Suppressor macrophage treated with lipopolysaccharide for 1 hour (primary cell): ENCODE results near the gene SDK1.
"Not testable (repeated sequence)": the region's sequence is repeated elsewhere in the genome, so short reads cannot be mapped to it uniquely, and the experiment has no call there.

ENCODE experiments used
- DNase-seq, 3 donors: peaks; one replicate each; pipeline ENCODE4 v3.0.0-alpha.2; 2020 to 2022

Gene SDK1

DNA sequence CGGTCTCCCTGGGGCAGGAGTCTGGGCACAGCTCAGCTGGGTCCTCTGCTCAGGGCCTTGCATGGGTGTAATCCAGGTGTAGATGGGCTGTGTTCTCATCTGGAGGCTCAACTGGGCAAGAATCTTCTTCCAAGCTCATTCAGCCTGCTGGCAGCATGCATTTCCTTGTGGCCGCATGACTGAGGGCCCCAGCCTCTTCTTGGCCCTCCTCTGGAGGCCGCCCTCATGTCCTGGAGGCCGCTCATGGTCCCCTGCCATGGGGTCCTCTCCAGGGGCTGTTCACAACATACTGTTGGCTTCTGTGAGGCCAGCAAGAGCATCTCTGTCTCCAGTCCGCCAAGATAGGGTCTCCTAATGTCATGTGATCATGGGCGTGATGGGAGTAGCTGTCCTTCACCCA is 943.6 kb downstream of the SDK1 start:
- no peak for DNase-seq

DNA sequence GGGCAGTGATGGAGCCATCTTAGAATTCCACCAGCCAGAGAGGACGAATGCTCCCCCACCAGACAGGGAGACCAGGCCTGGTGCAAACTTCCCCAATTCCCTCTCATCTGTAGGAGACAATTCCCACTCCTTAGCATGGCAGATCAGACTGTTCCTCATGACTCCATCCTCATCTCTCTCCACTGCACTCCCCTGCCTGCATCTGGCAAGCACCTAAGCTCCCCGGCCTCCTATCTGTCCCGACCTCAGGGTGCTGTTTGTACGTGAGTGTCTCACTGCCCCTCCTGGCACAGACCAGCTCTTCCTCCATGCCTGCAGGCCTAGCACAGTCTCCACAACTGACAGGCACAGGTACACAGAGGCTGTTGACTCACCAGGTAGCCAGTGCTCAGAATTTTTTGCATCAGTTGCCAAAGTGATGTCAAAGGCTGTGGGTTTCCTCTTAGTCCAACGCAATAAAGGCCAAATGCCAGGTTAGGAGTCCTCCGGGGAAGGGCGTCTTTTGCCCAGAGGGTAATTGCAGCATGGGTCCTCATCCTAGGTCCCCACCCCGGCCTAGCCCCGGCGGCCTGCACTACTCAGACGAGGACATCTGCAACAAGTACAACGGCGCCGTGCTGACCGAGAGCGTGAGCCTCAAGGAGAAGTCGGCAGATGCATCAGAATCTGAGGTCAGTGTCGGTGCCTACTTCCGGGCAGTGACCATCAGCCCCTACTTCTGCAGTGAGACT is 944.2 kb downstream of the SDK1 start:
- DNase-seq: no peak

DNA sequence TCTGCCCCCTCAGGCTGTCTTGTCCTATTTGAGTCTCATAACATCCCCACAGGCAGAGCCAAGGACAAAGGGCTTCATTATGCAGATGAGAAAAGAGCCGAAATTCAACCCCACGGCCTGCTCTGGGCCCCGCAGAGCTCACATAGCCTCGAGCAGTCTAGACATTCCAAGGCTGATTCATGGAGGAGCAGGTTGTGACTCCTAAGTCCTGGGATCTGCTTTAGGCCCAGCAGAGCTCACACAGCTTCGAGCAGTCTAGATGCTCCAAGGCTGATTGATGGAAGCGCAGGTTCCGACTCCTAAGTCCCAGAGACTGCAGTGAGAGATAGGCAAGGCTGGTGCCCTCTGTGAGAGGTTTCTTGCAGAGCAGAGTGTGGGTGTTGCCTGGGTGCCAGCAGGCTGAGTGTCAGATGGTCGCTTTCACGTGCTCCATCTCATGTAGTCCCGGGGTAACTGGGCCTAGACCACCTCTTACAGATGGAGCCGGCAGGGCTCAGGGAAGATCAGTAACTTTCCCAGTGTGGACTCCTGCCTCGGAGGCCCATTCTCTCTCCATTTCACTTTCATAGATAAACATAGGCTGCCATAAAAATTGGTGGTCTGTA is 944.9 kb downstream of the SDK1 start:
- no peak for DNase-seq

DNA sequence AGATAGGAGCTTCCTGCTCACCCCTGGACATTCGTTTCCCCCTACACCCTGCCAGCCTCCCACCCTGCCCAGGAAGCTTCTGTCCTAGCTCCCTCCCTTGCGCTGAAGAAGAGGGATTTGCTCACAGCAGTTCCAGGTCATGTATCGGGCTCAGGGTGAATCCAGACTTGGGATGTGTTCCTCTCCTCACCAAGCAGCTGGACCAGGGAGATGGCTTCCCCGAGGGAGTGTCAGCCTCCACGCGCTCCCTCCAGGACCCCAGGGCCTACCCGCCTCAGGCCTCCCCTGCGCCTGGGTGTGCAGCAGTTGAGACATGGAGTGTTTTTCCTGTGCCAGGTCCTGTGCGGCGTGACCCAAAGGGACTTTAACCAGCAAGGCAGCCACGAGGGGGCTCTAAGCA is 945.5 kb downstream of the SDK1 start:
- DNase-seq: no peak

DNA sequence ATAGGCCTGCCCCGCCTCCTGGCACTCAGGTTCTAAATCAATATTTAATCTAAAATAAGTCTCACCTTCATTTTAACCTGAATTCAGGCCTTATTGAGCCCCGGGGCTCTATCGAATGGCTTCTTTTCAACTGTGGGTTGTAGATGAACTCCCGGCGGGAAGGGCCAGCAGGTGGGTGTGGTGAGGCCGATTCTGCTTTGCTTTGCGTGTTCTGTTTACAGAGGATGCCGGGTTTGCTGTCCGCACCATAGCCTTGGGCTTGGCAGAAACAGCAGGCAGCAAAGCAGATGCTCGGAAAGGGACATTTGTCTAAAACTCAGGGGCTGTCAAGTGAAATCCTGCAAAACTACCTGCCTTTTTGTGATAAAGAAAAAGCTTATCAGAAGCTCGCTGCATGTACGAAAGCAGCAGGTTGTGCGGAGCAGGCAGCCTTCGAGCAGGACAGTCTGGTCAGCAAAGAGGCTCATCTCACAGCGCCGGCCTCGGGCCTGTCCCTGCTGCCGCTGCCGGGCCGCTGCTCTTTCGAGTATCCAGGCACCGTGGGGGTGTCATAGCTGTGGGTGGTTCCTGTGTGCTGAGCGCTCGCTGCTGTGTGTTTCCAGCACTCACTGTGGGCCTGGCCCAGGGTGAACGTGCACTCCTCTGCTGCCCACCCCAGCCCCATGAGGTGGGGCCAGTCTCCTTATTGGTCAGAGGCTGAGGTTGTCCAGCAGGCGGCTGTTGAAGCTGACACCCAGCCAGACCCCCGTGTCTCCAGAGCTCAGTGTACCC is 946.2 kb downstream of the SDK1 start:
- DNase-seq: no peak

DNA sequence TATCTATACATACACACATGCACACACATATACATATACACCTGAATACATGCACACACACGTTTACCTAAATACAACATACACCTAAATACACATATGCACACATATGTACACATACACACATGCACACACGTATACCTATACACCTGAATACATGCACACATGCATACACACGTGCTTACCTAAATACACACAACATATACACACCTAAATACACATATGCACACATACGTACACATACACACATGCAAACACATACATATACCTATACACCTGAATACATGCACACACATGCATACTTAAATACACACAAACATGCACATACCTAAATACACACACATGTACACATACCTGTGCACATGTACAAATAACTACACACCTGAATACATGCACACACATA is 947.2 kb downstream of the SDK1 start:
- DNase-seq: no peak

DNA sequence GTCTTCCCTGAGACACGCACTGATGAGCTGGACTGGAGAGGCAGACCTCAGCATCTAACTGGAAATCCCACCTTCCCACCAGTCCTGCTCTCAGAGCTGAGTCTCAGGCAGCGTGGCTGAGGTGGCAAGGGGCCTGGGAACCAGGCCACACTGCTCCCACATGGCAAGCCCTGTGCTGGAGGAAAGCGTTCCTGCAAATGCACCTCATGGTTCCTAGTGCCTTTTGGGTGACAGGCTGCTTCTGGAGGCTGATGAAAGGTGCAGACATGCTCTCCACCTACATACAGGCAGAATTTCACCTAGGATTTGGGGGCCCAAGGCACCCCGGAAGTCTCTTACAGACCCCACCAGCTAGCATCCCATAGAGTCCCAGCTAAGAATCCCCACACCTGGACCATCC is 948.2 kb downstream of the SDK1 start:
- DNase-seq: no peak

DNA sequence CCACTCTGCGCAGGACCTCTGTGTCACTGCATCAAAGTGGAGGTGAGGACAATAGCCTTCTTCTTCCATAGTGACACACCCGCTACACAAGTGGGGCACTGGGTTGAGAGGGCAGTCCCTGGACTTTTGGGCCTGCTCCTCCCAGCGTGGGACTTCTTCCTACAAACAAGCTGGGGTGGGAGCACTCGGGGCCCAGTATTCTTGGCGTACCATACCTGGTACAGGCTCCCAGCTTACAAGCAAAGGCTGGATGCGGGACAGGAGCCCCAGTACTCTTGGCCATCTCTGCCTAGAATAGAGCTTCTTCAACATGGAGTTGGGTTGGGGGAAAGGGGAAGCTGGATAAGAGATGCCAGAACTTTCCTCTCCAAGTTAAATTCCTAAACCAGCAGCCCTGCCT is 954.3 kb downstream of the SDK1 start:
- no peak for DNase-seq

DNA sequence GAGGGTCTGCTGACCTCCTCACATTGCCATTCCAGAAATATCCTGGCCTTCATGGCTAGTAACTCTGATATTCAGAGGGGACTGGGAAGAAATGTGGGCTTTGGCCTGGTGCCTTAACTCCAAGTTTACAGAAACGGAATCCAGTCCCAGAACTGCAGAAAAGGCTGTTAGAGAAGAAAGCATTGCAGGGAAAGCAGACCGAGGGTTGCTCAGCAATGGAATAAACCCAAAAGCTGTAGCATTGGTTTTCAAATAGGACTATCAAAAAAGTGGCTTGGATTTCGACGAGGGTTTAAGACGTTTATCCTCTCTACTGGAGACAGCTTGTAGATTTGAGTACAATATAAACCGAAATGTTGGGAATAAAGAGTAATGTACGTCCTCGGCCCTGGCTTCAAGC is 955.2 kb downstream of the SDK1 start:
- no peak for DNase-seq

DNA sequence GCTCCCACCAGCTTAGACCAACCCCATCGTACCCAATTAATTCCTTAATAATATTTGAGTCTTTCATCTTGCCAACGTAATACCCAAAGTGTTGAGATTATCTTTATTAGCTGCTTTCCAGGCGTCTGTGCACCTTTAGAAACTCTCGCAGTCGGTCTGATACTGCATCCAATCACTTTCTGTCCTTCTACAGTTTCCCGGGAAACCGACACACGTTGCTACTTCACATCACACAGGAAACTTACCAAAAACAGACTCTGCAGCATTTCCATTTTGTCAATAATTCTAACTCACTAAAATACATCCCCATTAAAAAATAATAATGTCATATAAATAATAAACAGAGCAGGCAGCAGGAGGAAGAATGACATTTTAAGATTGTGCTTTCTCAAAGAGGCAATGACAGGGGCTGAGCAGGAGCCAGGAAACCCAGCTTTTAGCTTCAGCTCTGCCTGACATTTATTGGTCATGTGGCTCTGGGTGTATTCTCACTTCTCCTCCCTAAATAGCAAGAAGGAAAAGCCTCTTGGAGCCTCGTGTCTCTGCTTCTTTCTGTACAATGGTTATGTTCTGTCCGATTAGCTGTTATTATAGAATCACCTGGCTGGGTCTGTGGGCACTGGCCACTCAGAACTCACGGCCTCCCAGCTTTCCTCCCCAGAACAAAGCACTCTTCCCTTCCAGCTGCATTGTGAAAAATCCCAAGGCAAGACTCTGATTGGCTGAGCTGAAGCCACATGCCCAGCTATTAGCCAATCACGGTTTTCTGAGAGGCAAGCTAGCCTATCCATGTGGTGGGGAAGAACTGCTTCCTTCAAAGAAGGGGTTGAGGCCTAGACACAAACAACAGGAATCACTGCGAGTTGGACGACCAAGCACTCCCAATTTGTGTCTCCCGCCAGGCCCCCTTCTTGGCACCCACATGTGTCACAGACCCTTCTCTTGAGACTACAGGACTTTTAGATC is 956.4 kb downstream of the SDK1 start:
- no peak for DNase-seq

DNA sequence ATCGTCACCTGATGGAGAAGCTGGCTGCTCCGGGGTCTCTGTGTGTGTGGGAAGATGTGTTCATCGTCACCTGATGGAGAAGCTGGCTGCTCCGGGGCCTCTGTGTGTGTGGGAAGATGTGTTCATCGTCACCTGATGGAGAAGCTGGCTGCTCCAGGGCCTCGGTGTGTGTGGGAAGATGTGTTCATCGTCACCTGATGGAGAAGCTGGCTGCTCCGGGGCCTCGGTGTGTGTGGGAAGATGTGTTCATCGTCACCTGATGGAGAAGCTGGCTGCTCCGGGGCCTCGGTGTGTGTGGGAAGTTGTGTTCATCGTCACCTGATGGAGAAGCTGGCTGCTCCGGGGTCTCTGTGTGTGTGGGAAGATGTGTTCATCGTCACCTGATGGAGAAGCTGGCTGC is 959.1 kb downstream of the SDK1 start:
- not testable (repeated sequence) for DNase-seq

DNA sequence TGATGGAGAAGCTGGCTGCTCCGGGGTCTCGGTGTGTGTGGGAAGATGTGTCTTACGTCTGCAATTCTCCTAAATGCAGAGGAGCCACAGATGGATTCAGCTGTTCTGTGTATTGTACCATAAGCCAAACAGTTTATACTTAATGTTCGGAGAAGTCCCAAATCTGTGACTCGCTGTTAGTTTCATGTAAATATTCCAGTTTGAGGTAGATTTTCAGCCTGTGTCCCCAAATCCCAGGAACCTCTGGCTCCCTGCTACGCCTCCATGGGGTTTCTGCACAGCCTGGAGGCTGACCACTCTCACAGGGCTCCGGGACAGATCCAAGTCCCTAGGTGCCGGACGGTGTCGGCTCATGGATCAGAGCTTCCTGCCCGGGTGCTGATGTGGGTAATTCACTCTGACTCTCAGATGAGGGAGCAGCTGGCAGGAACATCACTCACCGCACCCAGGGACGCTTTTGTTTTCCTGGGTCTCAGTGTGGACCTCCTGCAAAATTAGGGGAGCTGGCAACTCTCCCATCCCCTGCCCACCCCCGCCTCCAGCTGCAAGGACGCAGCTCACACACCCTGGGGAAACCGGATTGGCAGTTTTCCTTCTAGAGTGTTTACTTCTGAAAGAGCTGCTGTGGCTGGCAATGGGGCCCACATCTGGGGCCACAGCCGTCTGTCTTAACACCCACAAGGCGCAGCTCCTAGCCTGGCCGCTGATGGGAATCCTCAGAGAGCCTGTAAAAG is 960.0 kb downstream of the SDK1 start:
- no peak for DNase-seq

DNA sequence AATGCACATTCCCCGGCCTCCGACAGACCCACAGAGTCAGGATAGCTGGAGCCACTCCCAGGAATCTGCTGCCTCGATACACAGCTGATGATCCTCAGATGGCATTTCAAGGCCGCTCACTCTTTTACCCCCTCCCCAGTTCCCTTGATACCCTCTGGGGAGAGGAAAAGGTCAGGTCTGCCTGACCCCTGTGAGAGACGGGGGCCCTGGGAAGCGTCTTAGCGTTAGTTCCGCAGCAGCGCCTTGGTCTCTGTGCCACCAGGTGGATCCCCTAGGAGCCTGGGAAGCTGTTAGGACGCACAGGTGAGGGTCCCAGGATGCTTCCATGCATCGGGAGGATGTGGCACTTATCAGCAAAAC is 960.5 kb downstream of the SDK1 start:
- DNase-seq: no peak

DNA sequence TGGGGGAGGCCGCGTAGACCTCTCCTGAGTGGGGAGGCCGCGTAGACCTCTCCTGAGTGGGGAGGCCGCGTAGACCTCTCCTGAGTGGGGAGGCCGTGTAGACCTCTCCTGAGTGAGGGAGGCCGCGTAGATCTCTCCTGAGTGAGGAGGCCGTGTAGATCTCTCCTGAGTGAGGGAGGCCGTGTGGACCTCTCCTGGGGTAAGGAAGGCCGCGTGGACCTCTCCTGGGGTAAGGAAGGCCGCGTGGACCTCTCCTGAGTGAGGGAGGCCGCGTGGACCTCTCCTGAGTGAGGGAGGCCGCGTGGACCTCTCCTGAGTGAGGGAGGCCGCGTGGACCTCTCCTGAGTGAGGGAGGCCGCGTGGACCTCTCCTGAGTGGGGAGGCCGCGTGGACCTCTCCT is 963.2 kb downstream of the SDK1 start:
- DNase-seq: not testable (repeated sequence)

DNA sequence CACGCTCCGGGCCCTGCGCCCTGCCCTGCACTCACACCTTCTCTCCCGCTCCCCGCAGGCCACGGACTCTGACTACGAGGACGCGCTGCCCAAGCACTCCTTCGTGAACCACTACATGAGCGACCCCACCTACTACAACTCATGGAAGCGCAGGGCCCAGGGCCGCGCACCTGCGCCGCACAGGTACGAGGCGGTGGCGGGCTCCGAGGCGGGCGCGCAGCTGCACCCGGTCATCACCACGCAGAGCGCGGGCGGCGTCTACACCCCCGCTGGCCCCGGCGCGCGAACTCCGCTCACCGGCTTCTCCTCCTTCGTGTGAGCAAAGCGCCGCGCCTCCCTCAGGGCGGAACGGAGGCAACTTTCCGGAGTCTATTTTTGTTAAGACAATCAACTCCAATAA is 964.0 kb downstream of the SDK1 start:
- no peak for DNase-seq

DNA sequence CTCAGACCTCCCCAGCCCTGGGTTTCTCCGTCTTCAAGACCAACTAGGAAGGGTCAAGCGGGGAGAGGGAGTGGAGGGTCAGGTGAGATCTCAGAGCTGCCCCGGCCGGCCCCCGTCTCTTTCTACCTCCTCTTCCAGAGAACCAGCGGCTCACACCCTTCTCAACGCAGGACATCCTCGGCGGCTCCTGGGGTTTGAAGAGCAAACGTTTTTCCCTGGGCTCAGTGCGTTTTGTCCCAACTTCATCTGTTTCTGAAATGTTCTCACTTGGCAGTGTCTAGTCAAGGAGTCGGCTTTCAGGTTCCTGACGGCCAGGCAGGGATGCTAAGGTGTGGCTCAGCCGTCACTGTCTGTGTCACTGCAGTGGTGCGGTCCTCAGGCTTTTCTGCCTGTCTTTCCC is 964.6 kb downstream of the SDK1 start:
- no peak for DNase-seq

DNA sequence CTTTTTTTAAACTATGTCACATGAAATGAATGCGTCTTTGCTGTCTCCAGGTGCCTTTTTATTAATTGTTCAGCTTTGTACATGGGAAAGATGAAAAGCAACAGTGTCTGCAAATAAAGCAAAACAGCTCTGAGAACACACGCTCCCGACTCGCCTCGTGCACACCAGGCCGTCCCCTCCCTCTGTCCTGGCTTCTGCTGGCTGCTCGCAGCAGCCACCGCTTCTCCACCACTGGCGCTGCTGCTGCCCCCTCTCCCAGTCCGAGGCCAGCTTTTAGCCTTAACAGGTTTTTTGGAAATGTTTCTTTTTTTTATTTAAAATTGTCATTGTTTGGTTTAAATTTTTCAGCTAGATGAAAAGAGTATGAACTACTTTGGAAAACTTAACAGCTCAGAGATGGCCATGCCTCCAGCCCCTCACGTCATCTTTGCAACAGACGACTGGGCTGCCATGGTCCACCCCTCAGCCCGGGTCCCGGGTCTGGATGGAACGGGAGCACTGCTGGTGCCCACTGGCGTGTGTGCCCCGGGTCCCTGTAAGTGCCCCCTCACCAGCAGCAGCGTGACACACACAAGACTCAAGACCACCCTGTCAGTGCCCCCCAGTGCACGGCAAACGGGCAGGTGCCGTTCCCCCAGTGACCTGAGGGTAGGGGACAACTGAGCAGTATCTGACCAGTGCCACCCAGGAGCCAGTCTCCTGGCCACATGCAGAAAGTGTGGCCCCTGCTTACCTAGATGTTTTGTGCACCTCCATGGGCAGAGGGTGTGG is 965.4 kb downstream of the SDK1 start:
- DNase-seq: no peak

DNA sequence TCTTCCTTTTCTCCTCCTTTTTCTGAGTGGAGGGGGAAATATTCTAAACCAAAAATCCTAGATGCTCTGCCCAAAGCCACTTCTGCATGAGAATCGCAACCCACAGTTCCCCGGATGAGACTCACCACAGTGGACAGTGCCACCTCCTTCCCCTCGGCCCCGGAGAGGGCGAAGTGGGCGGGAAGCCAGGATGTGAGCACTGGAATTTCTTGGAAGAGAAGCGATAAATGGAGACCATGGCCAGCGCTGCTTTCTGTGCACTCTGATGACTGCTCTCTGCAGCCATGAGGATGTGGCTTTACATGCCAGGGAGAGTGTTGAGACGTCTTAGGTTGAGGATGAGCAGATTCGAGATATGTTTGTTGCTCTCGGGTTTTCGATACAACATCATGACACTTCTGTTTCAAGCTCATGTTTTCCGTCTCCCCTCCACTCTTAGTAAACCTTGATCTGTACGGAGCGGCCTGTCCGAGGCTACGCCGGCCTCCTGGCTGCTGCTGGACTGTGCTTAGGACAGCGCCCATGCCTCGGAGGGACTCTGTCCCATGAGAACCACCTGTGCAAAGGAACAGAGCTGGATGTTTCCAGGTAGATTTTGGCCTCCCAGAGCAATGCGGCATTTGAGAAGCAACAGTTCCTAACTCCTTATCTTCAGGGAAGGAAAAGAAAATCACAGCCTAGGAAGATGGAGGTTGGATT is 966.4 kb downstream of the SDK1 start:
- no peak for DNase-seq

DNA sequence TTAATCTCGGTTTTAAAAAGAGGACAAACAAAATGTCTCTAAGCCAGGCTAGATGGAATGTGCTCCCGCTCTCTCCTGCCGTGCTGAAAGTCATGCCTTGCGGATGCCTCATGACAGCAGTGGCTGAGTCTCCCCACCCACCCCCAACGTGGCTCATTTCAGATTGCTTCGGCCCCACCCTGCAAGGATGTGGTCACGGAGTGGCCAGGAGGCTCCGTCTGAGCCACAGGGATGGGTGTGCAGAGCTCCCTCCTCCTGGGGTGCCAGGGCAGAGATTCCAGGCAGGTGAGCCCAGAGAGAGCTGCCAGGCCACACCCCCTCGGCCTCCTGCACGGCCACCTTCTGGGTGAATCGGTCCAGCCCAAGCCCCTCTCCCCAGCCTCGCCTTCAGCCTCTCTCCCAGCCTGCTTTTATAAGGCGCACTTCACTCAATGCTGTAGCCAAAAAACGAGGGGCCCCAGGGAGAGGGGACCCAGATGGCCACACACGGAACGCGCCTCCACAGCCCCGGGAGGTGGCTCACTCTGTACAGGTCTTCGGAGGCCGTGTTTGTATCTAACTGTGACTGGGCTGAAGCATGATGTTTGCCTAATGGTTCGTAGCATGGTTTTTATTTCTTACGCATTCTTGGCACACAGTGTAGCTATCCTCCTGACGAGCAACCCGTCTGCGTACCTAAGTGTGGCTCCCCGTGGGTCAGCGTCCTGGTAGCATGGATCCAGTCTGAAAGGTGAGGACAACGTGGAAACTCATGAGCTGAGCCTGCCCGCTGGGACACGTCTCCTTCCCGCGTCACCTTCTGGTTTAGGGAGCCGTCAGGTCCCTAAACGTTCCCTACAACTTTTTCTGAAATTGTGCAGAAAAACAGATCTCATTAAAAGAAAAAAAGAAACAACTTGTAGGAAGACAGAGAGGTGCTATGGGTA is 967.3 kb downstream of the SDK1 start:
- DNase-seq: no peak

DNA sequence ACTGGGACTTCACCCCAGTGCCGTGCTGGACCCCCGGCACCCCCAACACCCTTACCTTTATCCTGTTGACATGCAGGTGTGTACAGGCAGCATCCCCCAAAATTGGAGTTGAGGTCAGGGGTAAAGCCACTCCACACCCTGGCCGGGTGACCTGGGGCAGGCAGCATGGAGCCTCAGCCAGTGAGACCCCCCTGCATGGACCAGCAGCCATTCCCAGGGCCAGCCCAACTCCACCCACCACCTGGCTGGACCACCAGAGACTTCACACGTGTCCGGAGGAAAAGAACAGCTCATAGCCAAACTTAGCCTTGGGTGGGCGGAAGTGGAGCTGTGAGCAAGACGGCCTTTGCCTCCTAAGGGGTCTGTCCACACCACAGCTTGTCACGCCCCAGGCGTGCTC is 968.0 kb downstream of the SDK1 start:
- no peak for DNase-seq
